GM19240 (cell line): ENCODE measurements around the gene FBXL7.

Experiments used
- DNase-seq: peaks from one replicate; pipeline ENCODE4 v3.0.0; 2011; ENCODE audit warnings: low spot score; ENCODE audit not compliant: insufficient read length

FBXL7 gene

DNA sequence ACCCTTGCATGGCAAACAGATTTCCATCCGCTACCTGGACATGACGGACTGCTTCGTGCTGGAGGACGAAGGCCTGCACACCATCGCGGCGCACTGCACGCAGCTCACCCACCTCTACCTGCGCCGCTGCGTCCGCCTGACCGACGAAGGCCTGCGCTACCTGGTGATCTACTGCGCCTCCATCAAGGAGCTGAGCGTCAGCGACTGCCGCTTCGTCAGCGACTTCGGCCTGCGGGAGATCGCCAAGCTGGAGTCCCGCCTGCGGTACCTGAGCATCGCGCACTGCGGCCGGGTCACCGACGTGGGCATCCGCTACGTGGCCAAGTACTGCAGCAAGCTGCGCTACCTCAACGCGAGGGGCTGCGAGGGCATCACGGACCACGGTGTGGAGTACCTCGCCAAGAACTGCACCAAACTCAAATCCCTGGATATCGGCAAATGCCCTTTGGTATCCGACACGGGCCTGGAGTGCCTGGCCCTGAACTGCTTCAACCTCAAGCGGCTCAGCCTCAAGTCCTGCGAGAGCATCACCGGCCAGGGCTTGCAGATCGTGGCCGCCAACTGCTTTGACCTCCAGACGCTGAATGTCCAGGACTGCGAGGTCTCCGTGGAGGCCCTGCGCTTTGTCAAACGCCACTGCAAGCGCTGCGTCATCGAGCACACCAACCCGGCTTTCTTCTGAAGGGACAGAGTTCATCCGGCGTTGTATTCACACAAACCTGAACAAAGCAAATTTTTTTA, 436.7 kb downstream of the FBXL7 start:
- DNase-seq = no peak

DNA sequence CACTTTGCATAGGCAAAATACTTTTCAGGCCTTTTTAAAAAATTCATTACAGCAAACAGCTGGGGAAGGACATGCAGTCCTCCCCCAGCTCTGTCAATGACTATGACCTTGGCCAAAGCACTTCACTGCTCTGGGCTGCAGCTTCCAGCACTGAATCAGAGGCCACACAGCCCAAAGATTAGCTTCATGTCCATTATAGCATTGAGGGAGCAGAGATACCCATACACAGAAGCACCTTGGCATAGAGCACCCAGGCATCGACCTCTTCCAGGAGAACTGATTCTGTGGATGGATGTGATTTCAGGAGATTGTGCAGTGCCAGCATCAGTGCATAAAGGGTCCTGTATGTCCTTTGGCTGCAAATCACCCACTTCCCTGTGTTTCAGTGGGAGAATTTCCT, 437.7 kb downstream of the FBXL7 start:
- no peak for DNase-seq

DNA sequence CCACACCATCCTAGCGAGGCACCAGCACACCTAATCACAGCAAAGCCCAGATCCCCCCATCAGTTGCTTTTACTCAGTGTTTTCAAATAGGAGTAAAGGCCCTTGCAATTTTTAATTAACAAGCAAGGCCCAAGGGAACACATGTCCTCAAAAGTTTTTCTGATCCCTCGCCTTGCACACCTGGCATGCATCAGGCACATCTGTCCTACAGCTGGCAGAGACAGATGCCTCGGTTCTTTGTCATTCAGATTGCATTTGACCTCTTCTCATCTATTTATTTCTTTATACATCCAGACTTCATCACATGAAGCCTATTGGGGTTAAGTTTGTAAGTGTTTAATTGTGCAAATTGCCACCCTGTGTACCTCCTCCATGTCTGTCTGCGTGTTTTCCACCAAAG, 438.2 kb downstream of the FBXL7 start:
- no peak for DNase-seq

DNA sequence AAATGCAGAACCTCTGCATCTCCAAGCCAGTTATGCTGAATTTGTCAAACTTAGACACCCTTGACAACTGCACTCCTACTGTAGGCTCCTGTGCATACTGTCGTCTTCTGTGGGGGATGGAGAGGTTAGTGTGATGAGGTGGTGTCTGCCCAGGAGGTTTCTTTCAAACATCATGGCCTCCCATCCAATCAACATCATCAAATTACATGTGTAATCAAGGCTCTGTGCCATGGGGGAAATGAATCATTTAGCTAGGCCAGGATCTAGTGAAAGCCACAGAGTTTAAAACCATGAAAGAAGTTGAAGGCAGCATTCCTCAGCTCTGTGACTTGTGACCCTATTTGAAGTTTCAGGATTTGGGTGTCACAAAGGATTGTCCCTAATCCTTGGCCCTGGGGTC, 439.0 kb downstream of the FBXL7 start:
- DNase-seq = no peak

DNA sequence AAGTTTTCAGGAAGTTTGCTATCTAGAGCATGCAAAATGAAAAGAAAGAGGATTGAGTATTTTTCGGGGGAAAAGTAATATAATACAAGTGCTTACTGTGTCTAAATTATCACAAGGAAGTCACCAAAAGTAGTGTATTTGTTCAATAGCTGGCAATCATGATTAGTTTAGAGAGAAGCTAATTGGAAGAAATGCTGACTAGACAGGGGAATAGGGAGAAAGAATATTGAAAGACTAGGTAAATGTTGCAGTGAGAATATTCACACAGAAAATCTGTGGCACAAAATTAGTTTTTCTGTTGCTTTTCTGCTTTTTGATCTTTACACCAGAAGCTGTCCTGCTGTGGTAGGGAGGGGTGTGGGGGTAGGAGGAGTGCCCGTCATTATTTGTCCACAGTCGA, 440.9 kb downstream of the FBXL7 start:
- no peak for DNase-seq

DNA sequence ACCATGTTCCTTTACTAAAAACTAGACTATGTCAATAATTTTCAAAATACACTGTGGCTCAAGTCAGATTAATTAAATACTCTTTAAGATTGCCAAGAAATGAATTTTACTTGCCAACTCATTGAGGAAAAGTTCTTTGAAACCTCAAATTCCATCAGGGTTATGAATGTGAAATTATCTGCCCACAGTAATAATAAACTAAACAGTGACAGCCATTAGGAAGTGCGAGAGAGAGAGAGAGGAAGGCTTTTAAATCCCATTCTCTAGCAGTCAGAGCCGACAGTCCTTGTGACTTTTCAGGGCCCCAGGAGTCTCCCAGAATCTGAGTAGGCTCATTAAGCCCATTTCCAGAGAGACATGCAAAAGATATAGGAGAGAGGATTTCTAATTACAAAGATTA, 443.5 kb downstream of the FBXL7 start:
- no peak for DNase-seq

DNA sequence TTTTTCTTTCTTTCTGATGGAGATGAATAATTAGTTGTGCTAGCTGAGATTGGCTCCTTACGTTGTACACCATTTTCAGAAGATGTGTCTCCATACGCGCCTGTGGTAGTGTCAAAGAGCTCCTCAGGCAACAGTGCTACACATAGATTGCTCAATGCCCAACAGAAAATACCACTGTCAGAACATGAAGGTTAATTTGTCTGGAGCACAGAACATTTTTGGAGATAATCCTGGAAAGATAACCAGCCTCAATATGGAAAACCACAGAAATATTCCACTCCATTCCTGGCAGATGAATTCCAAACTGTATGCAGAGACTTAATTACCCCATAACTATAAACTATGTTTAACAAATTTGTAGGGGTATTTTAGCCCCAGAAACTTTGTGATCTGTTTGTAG, 446.0 kb downstream of the FBXL7 start:
- no peak for DNase-seq

DNA sequence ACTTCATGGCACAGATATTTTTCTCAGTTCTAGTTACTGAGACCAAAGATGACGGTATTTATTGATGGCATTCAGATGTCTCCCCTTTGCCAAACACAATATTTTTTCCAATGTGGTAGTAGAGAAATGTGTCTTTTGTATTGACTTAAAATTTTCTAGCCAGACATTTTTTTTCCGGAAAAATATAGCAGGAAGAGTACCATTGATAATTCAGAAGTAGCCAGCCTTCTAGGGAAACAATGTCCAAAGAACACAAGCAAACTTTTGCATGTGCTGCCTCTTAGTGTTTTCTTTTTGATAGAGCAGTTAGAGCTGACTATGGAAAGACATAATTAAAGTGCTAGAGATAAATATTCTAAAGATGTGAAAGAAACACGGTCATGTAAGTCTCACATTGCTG, 448.2 kb downstream of the FBXL7 start:
- DNase-seq = no peak

DNA sequence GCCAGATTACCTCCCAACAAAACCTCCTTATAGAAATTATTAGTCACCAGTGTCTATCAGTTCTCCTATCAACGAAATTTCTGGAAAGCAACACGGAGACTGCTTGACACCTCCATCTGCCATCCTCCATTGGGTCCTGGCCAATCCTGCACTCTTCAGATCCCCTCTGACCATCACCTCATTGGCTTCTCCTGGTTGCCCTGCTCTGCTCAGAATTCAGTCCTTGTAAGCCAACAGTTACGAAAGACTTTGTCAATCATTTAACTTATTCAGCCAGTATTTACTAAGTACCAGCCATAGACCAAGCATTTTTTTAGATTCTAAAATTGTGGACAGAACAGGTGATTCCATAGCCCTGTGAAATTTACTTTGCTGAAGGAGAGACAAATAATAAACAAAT, 451.1 kb downstream of the FBXL7 start:
- no peak for DNase-seq

DNA sequence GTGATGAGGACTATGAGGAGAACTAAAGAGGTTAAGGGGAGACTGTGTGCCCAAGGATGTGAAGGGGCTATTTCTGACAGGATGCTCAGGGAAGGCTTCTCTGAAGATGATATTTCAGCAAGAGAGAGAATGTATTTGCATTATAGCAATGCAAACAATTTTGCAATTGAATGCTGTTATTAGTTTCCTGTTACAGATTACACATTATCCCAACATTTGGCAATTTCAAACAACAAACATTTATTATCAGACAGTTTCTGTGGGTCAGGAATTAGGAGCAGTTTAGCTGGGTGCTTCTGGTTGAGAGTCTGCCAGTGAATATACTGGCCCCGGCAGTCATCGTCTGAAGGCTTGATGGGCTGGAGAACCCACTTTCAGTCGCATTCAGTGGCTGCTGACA, 451.6 kb downstream of the FBXL7 start:
- DNase-seq = no peak

DNA sequence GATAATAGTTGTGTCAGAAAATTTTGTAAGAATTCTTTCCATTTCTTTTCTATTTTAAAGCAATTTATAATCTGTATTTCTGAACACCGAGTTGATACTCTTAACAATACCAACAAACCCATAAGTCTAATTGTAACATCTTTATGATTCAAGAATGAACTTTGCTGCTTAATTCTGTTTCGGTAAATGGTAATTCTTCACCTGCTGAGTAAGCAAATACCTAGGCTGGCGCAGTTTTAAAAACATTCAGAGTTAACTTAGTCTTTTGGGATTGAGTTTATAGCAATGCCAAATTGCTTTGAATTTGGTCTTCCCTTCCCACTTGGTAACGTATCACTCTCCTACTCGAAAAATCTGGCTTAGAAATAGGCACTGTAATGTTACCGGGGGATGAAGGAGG, 456.6 kb downstream of the FBXL7 start:
- no peak for DNase-seq

DNA sequence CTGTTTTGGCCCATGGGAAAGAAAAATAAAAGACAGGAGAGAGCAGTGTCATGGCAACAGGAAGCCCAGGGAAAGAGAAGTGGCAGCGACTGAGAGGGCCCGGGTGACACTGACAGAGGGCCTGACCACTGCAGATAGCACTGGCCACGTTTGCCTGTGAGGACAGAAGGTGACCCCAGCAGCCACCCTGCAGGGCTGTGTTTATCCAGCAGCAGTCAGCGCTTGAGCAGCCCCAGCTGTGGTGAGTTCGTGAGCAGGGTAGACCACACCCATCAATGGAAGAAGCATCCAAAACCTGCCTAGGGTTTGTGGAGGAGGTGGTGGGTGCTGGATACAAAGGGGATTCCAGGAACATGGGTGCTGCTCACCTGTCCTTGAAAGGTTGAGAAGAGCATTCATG, 457.1 kb downstream of the FBXL7 start:
- DNase-seq = no peak

DNA sequence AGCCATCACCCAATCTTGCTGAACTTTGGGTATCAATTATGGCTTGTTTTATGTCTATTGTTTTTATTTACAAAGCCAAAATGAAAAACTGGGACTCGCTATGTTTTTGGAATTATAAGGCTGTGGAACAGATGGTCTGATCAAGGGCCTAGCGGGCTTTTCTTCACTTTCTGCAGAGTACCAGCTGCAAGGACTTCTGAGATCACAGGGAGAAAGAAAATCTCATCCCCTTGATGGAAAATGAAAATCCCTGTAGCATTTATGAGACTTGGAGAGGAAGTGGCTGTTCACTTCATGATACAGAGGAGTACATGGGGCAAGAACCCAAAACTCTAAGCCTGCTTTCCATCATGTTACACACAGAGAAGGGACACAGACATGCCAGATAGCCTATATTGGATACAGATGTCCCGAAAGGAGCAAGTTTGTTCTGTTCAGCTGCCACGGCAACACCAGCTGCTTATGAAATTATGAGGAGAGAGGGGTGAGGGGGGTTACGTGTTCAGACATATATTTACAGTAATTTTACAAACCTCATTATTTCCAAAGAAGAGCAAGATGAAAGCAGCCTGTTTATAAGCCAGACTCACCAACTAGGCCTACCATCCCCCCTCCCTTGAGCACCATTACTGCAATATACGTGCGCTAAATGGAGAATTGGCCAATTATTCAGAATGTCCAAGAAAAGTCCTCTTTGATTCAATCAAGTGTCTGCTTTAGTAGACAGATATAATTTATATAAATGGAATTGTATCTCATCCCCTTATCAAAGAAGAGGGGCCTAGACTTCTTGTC, 459.6 kb downstream of the FBXL7 start:
- no peak for DNase-seq

DNA sequence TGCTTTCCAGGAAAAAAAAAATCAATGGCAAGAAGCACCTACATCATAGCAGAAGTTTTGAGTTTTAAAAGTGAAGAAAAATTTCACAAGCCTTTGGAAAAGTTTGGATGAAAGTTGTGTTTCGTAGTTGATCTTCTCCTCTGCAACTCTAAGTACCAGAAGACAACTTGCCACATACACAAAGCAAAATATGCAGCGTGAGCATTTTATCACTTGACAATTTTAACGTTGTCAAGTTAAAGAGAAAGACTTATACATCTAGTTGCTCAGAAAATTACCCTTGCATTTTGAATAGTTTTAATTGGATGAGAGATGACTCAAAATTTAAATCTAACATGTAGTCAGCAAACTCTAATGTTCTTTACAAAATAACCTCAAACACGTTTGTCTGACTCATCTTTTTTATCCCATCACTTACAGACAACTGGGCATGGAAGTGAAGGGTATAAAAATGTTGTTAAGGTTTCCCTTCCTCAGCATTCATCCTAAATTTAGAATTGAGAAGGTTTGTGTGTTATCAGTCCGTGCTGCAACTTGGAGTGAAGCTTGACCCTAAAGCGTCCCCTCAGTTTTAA, 466.2 kb downstream of the FBXL7 start:
- no peak for DNase-seq

DNA sequence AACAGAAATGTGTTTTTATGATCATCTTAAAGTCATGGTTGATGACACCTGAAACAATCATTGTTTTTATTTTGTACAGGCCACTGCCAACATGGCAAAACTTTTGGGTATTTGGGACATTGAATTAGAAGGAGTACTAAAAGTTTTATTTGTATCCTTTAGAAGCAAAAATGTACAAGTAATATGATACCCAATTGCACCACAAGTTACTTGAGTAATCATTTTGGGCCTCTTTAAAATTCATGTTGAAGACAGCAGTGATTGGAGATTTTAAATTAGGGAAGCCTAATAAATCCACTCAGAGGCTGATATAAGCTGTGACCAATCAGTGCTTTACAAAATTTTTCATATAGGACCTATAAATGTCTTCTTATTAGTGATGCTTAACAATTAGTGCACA, 466.7 kb downstream of the FBXL7 start:
- DNase-seq = no peak

DNA sequence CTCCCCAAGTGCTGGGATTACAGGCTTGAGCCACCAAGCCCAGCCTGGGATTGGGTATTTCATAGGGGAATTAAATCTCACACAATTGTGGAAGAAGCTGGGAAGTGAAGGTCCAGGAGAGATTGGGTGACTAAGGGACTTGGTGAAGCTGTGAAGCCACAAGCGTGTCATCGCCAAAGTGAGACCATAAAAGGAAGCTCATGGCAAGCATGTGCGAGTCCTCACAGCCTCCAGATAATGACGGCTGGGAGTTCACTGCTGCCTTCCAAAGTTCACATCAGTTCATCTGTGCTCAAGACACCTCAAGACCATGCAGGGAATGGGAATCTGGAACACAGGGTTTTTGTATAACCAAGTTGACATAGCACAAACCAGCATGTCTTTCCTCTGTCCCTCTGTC, 469.0 kb downstream of the FBXL7 start:
- DNase-seq = no peak

DNA sequence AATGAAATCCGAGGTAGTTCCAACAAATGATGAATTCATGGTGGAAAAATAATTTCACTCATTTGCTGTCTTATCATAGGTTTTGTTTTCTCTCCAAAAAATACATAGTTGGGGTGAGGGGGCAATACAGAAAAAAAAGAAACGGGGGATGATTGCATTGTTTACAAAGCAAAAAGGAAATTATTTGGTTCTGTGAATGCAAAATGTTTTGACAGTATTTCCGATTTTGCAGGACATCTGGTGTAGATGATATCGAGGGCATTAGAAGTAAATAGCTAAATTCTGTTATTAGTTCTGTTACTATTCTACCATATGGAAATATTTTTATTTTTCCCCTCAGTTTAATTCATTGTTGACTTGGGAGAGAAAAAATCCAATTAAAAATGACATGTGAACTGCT, 477.9 kb downstream of the FBXL7 start:
- no peak for DNase-seq

DNA sequence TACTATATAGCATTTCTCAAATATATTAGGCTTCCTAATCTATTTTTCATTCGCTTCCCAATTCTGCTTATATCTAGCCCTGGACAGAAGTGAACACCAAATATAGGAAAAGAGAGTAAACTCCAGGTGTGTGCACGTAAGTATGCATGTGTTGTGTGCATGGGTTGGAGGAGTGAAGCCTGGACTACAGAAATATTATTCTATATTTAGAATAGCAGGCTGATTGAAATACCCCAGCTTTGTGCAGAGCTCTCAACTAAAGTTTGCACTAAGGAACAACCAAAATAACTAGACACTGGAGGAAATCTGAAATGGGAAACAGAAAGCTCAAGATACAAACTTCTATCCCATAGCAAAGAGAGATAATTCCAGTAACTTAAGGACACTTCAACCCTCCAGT, 480.9 kb downstream of the FBXL7 start:
- DNase-seq = no peak

DNA sequence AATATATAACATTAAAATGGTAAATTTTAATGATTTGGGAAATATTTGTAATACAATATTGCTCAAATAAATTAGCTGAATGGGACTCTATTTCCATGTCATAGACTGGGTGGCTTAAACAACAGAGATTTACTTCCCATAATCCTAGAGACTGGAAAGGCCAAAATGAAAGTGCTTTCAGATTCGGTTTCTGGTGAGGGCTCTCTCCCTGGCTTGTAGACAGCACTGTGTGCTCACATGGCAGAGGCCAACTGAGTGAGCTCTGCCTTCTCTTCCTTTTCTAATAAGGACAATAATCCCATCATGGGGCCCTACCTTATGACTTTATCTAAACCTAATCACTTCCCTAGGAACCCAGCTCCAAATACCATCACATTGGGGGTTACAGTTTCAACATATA, 483.4 kb downstream of the FBXL7 start:
- no peak for DNase-seq
